Upper lobe of left lung (tissue), 6 donors: ENCODE results near the gene LRRC52. TPM values are rescaled to one million over a fixed set of nuclear protein-coding genes. Genes with fewer than 3 reads are reported as not detected.
A peak's percentile ranks its signal among the peaks of the same experiment; 100 is the strongest.

Experiments used
- ATAC-seq, 2 donors: fragments of 200-7000 bp; cut with Tn5 transposase; one replicate each; pipeline ENCODE4 v1.9.1; 2022; ENCODE audit warnings: mild to moderate bottlenecking in 2 of 2, moderate library complexity in 2 of 2; ENCODE audit not compliant: low FRiP score in 2 of 2
- DNase-seq, 2 donors: peaks; one replicate each; pipeline ENCODE4 v3.0.0-alpha.2; 2019 to 2020
- H3K27ac ChIP-seq, 4 donors: fragments of 200-600 bp; sonication (generic); one replicate each; pipeline ENCODE4 v1.5.1; 2016 to 2019
- H3K27me3 ChIP-seq, 4 donors: fragments of 200-600 bp; sonication (generic); one replicate each; pipeline ENCODE4 v1.5.1; 2017 to 2019
- H3K36me3 ChIP-seq, 4 donors: fragments of 200-600 bp; sonication (generic); one replicate each; pipeline ENCODE4 v1.5.1; 2016 to 2019
- H3K4me1 ChIP-seq, 4 donors: fragments of 200-600 bp; sonication (generic); one replicate each; pipeline ENCODE4 v1.5.1; 2018 to 2019
- H3K4me3 ChIP-seq, 4 donors: fragments of 200-600 bp; sonication (generic); one replicate each; pipeline ENCODE4 v1.5.1; 2017 to 2019; ENCODE audit warnings: mild to moderate bottlenecking in 2 of 4, moderate library complexity in 1 of 4
- H3K9me3 ChIP-seq, 4 donors: fragments of 200-600 bp; sonication (generic); one replicate each; pipeline ENCODE4 v1.5.1; 2018 to 2019
- EP300 ChIP-seq, 4 donors: sonication (generic); formaldehyde crosslinking; IDR thresholded peaks; one replicate each; pipeline ENCODE4 v1.5.1; 2017; ENCODE audit warnings: antibody characterized with exemption in 4 of 4, control low read depth in 2 of 4
- POLR2A ChIP-seq, 4 donors: fragments of 450-650 bp; IDR thresholded peaks; one replicate each; pipeline ENCODE4 v1.5.1; 2016 to 2017; ENCODE audit warnings: antibody characterized with exemption in 4 of 4, mild to moderate bottlenecking in 2 of 4
- POLR2AphosphoS5 ChIP-seq, 2 donors: sonication (generic); formaldehyde crosslinking; IDR thresholded peaks; one replicate each; pipeline ENCODE4 v1.5.1; 2017; ENCODE audit warnings: antibody characterized with exemption in 2 of 2
- WGBS, 2 donors: methylation state at CpG; one replicate each; pipeline ENCODE4 v1.1.5; 2017 to 2018; 5-methylcytosine and 5-hydroxymethylcytosine counted together
- total RNA-seq, 6 donors: library from RNA; depleted of rRNA in 4 of 6; stranded (reverse); fragments of >200 nt in 4 of 6; gene quantifications; one replicate each; pipeline versions ENCODE4 v1.1.0 to v1.2.1, GENCODE V29; 2016 to 2021
- TF ChIP-seq, protein P1 (sequence below), 6 experiments: fragments of 450-650 bp in 4 of 6; fragments of 200-600 bp in 2 of 6; sonication (generic) in 2 of 6; IDR thresholded peaks; one replicate each; pipeline ENCODE4 v1.5.1; 2016 to 2019; ENCODE audit warnings: antibody characterized with exemption in 6 of 6
- donor health status: DM: no; HTN: no; CAD: no; lungs with moderate emphysema.
- donor health status: DM: no; HTN: yes; CAD: no; lungs with severe emphysema.

LRRC52 gene
- total RNA-seq, 6 donors from 2014 or later, result 0.44 to 1.7 (median 0.46) TPM; not detected in 3

DNA sequence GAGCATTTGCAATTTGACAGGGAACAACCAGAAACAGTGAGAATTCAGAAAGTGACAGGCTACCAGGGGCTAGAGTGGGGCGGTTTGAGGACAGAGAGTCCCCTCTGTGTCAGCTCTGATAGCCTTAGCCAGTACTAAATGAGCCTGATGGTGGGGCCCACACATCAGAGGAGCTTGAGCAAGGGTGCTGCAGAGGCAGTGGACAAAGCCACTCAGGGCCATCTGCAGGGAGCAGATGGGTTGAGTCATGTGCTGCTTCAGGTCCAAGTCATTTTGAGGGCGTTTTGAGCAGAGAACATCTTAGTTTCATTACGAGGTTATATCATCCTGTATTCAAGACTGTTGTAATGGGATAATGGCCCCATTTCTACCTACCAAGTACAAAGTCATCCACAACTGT is 7.7 kb downstream of the LRRC52 start:
- Histone ChIP-seq H3K4me3 (no peak overlapping the region), H3K4me1 (peaks cover 0 to 11% (median 0%) of the 10 kb centered on the region in 4 donors), H3K36me3 (no peaks in the 10 kb centered on the region), H3K9me3 (no peaks in the 10 kb centered on the region), H3K27ac (no peak overlapping the region), H3K27me3 (no peaks in the 10 kb centered on the region)
- WGBS, 2 donors, result 92 to 100% methylated on average over 2 to 3 of the region's 3 CpGs
- peak in 1 of 2 donors; percentile 28 for ATAC-seq
- TF ChIP-seq POLR2AphosphoS5 (IDR thresholded peaks at IDR 0.05), result no peak
- TF ChIP-seq, protein P1, sequence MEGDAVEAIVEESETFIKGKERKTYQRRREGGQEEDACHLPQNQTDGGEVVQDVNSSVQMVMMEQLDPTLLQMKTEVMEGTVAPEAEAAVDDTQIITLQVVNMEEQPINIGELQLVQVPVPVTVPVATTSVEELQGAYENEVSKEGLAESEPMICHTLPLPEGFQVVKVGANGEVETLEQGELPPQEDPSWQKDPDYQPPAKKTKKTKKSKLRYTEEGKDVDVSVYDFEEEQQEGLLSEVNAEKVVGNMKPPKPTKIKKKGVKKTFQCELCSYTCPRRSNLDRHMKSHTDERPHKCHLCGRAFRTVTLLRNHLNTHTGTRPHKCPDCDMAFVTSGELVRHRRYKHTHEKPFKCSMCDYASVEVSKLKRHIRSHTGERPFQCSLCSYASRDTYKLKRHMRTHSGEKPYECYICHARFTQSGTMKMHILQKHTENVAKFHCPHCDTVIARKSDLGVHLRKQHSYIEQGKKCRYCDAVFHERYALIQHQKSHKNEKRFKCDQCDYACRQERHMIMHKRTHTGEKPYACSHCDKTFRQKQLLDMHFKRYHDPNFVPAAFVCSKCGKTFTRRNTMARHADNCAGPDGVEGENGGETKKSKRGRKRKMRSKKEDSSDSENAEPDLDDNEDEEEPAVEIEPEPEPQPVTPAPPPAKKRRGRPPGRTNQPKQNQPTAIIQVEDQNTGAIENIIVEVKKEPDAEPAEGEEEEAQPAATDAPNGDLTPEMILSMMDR (IDR thresholded peaks at IDR 0.05), result no peak
- no peak for DNase-seq

DNA sequence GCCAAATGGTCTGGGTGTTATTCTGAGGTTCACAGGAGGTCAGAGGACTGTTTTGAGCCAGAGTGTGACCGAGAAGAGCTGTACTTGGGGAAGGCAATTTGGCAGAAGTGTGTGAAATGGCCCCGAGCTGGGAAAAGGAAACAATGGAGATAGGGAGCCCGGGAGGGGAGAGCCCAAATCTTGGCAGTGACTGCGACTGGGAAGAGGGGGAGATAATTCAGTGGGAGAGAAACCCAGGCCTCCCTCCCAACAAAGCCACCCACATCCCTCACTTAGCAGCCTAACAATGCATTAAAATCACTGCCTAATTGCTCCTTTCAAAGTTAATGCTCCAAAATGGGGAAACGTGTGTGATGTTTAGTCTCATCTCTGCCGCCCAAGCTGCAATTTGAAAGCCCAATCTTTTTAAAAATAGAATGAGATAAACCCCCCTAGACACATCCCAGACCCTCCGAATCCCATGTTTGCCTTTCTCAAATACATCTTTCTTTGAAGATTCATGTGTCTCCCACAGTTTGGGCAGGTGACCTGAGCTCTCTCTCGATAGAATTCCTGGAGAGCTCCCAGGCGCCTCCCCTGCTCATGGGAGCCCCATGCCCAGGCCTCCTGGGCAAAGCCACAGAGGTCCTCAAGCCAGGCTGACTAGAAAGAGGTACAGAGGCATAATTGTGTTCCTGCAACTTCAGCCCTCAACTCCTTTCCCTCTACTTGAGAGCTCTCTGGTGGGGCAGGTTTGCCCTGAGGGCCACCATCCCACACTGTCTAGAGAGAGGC is 17.3 kb downstream of the LRRC52 start:
- Histone ChIP-seq H3K9me3 (no peaks in the 10 kb centered on the region), H3K27me3 (no peaks in the 10 kb centered on the region), H3K4me1 (no peaks in the 10 kb centered on the region), H3K27ac (no peak overlapping the region), H3K4me3 (no peak overlapping the region), H3K36me3 (no peaks in the 10 kb centered on the region)
- DNase-seq (no peak), ATAC-seq (no peak)
- TF ChIP-seq EP300 (IDR thresholded peaks at IDR 0.05), result no peak
- TF ChIP-seq POLR2A (IDR thresholded peaks at IDR 0.05), result no peak
- TF ChIP-seq, protein P1 (IDR thresholded peaks at IDR 0.05), result no peak
- no peak for TF ChIP-seq POLR2AphosphoS5 (IDR thresholded peaks at IDR 0.05)
- WGBS, 2 donors, result 38 to 41% methylated on average over 9 of the region's 9 CpGs

DNA sequence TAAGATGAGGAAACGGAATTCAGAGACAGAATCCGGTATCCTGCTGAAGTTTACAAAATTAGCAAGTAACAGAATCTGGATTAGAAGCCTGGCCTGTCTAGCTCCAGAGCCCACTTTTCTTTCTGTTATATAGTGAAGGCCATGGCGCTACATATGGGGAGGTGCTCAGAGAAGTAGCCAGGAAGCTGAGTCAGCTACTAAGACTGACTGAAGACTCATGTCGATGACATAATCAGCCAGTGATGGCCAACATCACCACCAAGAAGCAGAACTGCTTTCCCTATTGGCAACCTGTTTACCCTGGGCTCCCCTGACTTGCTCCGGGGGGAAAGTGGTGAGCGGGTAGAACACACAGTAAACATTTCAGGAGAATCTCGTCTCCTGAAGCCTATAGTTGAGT is 18.8 kb downstream of the LRRC52 start:
- WGBS, 2 donors, result 86 to 94% methylated on average over 7 of the region's 7 CpGs
- Histone ChIP-seq H3K4me3 (no peak overlapping the region), H3K36me3 (no peaks in the 10 kb centered on the region), H3K4me1 (no peaks in the 10 kb centered on the region), H3K27ac (no peak overlapping the region), H3K27me3 (no peaks in the 10 kb centered on the region), H3K9me3 (no peaks in the 10 kb centered on the region)
- TF ChIP-seq POLR2AphosphoS5 (IDR thresholded peaks at IDR 0.05) (no peak), EP300 (IDR thresholded peaks at IDR 0.05) (no peak), POLR2A (IDR thresholded peaks at IDR 0.05) (no peak)
- TF ChIP-seq, protein P1 (IDR thresholded peaks at IDR 0.05), result no peak
- no peak for DNase-seq
- ATAC-seq, result no peak

DNA sequence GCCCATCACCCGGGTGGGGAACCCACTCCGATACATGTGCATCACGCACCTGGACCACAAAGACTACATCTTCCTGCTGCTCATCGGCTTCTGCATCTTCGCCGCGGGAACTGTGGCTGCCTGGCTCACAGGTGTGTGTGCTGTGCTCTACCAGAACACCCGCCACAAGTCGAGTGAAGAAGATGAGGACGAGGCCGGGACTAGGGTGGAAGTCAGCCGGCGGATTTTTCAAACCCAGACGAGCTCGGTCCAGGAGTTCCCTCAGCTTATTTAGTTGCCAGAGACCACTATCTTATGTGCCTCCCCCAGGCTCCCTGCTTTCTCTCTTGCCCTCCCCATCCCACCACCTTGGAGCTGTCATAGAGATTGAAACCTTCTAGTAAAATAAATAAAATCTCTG is 19.8 kb downstream of the LRRC52 start:
- Histone ChIP-seq H3K27me3 (no peaks in the 10 kb centered on the region), H3K4me1 (no peaks in the 10 kb centered on the region), H3K27ac (no peak overlapping the region), H3K36me3 (no peaks in the 10 kb centered on the region), H3K4me3 (no peak overlapping the region), H3K9me3 (no peaks in the 10 kb centered on the region)
- TF ChIP-seq EP300 (IDR thresholded peaks at IDR 0.05), result no peak
- TF ChIP-seq, protein P1 (IDR thresholded peaks at IDR 0.05), result no peak
- TF ChIP-seq POLR2A (IDR thresholded peaks at IDR 0.05), result no peak
- TF ChIP-seq POLR2AphosphoS5 (IDR thresholded peaks at IDR 0.05), result no peak
- WGBS, 2 donors, result 91 to 93% methylated on average over 15 of the region's 15 CpGs
- peak in 1 of 2 donors; percentile 25 for DNase-seq
- no peak for ATAC-seq

DNA sequence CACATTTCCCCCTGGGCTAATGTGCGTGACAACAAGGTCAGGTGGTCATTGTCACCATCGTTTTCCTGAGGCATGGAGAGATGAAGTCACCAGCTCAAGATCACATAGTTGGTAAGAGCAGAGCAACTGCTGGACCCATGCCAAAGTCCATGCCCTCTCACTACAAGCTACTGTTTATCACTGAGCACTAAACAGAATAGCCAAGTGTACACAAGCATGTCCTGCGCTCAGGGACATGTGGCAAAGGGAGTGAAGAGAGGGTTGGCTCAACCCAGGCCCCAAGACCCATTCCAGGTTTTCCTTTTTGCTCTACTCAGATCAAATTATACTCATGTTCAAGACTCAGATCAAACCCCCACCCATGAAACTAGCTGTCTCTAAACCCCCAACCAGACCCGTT is 20.8 kb downstream of the LRRC52 start:
- no peaks in the 10 kb centered on the region for H3K36me3 ChIP-seq
- no peaks in the 10 kb centered on the region for H3K27me3 ChIP-seq
- no peak overlapping the region for H3K27ac ChIP-seq
- 50 to 58% methylated on average over 4 of the region's 4 CpGs for WGBS, 2 donors
- no peak overlapping the region for H3K4me3 ChIP-seq
- TF ChIP-seq POLR2AphosphoS5 (IDR thresholded peaks at IDR 0.05) (peak in 1 of 2 donors; percentile 48), EP300 (IDR thresholded peaks at IDR 0.05) (no peak), POLR2A (IDR thresholded peaks at IDR 0.05) (no peak)
- TF ChIP-seq, protein P1 (IDR thresholded peaks at IDR 0.05), result no peak
- H3K9me3 ChIP-seq, result no peaks in the 10 kb centered on the region
- no peak for ATAC-seq
- peak in 1 of 2 donors; percentile 26 for DNase-seq
- no peaks in the 10 kb centered on the region for H3K4me1 ChIP-seq
